Measurements from ENCODE around the gene RXRA. TPM values are rescaled to one million over a fixed set of nuclear protein-coding genes. Genes with fewer than 3 reads are reported as not detected.
A peak's percentile ranks its signal among the peaks of the same experiment; 100 is the strongest.

RXRA gene
- total RNA-seq, 4 donors from 2014 or later, result 41.8 to 83.1 (median 50.4) TPM

DNA sequence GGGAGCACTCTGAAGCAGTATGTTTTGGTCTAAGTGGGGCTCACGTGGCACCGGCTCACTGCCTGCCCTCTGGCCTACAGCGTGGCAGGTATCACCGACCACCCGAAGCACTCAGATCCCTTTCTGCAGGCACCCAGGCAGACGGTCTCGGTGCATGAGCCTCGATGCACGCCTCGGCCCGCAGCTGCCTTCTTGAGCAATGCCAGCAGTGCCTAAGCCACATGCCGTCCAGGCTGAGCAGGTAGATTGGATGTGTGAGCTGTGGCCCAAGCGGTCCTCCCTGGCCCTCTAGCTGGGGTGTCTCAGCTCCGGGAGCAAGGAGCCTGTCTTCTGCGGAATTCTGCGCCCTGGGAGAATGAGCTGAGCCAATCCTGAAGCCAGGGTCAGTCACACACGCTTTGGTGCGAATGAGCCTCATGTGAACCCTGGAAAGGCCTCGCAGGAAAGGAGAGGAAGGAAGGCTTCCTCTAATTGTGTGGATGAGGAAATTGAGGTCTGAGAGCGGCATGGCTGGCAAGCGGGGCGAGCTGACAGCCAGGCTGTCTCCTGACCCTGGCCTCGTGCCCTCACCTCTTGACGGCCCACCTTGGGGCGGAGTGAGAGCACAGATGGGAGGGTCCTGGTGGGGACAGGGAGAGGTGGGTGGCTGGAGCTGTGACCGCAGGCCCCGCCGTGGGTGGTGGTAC lies 14.4 kb downstream of the RXRA start:
- no peaks in the 10 kb centered on the region for H3K27me3 ChIP-seq
- 54 to 100% methylated on average over 1 to 5 of the region's 28 CpGs for WGBS, 2 donors
- peak overlapping the region; percentile 70 to 87 (median 85) for H3K27ac ChIP-seq
- TF ChIP-seq, protein P1, sequence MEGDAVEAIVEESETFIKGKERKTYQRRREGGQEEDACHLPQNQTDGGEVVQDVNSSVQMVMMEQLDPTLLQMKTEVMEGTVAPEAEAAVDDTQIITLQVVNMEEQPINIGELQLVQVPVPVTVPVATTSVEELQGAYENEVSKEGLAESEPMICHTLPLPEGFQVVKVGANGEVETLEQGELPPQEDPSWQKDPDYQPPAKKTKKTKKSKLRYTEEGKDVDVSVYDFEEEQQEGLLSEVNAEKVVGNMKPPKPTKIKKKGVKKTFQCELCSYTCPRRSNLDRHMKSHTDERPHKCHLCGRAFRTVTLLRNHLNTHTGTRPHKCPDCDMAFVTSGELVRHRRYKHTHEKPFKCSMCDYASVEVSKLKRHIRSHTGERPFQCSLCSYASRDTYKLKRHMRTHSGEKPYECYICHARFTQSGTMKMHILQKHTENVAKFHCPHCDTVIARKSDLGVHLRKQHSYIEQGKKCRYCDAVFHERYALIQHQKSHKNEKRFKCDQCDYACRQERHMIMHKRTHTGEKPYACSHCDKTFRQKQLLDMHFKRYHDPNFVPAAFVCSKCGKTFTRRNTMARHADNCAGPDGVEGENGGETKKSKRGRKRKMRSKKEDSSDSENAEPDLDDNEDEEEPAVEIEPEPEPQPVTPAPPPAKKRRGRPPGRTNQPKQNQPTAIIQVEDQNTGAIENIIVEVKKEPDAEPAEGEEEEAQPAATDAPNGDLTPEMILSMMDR (IDR thresholded peaks at IDR 0.05), result no peak
- TF ChIP-seq POLR2A (IDR thresholded peaks at IDR 0.05), result no peak
- H3K4me1 ChIP-seq, result peaks cover 85 to 100% (median 95%) of the 10 kb centered on the region in 3 donors
- no peak for DNase-seq
- H3K36me3 ChIP-seq, result peaks cover 0 to 17% (median 0%) of the 10 kb centered on the region in 3 donors
- intact Hi-C loops (cut with DNase I), result no loop called here
- no peaks in the 10 kb centered on the region for H3K9me3 ChIP-seq
- H3K4me3 ChIP-seq, result no peak overlapping the region

DNA sequence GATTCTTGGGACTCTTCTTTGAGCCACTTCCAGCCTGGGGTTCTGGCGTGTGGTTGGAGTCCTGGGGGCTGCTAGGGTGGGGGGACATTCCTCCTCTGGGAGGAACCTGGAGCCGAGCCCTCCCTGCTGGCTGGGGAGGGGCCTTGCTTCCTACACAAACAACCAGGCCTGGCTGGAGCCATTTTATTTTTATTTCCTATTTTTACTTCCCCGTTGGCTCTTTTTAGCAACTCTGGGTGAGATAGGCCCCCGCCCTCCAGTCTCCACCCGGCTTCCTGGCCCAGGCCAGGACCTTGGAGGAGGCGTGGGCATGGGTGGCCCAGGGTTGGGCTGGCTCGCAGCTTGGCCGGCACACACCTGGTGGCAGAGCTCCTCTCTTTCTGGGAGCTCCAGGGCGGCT lies 15.1 kb downstream of the RXRA start:
- Histone ChIP-seq H3K4me1 (peaks cover 83 to 100% (median 98%) of the 10 kb centered on the region in 3 donors), H3K27me3 (no peaks in the 10 kb centered on the region), H3K27ac (peak overlapping the region; percentile 70 to 87 (median 85)), H3K4me3 (peak overlapping the region in 1 of 4 donors; percentile 13), H3K36me3 (peaks cover 0 to 12% (median 0%) of the 10 kb centered on the region in 3 donors), H3K9me3 (no peaks in the 10 kb centered on the region)
- intact Hi-C loops (cut with DNase I), result no loop called here
- 21 to 28% methylated on average over 3 of the region's 9 CpGs for WGBS, 2 donors
- no peak for TF ChIP-seq POLR2A (IDR thresholded peaks at IDR 0.05)
- TF ChIP-seq, protein P1 (IDR thresholded peaks at IDR 0.05), result no peak
- no peak for DNase-seq

DNA sequence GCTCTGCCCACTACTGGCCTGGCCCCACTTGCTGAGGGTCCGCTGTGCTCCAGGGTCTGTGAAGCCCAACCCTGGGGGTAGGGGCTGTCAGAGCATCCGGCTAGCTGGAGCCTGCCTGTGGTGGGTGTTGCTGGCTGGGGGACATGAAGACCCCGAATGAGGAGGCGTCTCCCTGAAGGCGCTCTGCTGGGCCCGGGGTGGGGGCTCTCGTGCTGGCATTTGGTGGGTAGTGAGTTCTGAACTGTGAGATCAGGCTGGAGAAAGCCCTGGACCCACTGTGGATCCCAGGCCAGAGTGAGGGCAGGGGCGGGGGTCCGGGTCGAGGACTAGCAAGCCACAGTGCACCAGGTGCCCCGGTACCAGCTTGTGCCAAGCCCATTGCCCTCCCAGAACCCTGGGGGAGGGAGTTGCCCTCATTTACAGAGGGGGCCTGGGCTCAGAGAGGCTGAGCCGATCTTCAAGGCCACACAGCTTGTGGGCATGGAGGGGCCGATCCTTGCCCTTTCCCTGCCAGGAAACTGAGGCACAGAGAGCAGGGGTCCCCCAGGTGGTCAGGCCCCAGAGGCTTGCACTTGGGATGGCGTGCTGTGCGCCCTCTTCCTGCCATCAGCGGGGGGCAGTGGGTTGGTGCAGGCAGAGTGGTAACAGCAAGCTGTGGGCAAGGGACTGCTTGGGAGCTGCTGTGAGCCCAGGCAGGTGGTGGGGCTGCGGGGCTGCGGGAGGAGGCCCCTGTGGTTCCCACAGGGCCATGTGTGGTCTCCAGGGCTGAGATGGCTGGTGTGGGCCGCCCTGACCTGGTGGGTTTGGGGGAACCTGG lies 15.9 kb downstream of the RXRA start:
- TF ChIP-seq, protein P1 (IDR thresholded peaks at IDR 0.05), result no peak
- no peak for TF ChIP-seq POLR2A (IDR thresholded peaks at IDR 0.05)
- Histone ChIP-seq H3K4me1 (peaks cover 87 to 100% (median 99%) of the 10 kb centered on the region in 3 donors), H3K27me3 (no peaks in the 10 kb centered on the region), H3K9me3 (no peaks in the 10 kb centered on the region), H3K27ac (peak overlapping the region; percentile 70 to 87 (median 85)), H3K36me3 (peaks cover 0 to 8% (median 0%) of the 10 kb centered on the region in 3 donors), H3K4me3 (peak overlapping the region in 1 of 4 donors; percentile 13)
- 94 to 100% methylated on average over 1 to 3 of the region's 19 CpGs for WGBS, 2 donors
- intact Hi-C loops (cut with DNase I), result no loop called here
- no peak for DNase-seq

GRCh38 chr9:134342746-134343115 lies 16.5 kb downstream of the RXRA start:
- Histone ChIP-seq H3K27me3 (no peaks in the 10 kb centered on the region), H3K4me1 (peaks cover 87 to 100% (median 100%) of the 10 kb centered on the region in 3 donors), H3K4me3 (peak overlapping the region in 1 of 4 donors; percentile 1), H3K27ac (peak overlapping the region; percentile 70 to 87 (median 81)), H3K9me3 (no peaks in the 10 kb centered on the region), H3K36me3 (peaks cover 0 to 2% (median 0%) of the 10 kb centered on the region in 3 donors)
- intact Hi-C loops (cut with DNase I), result no loop called here
- TF ChIP-seq, protein P1 (IDR thresholded peaks at IDR 0.05), result no peak
- TF ChIP-seq POLR2A (IDR thresholded peaks at IDR 0.05), result no peak
- no peak for DNase-seq
- 81% methylated on average over 4 of the region's 7 CpGs; no CpG with 5 or more reads in 1 of the 2 donors for WGBS, 2 donors

DNA sequence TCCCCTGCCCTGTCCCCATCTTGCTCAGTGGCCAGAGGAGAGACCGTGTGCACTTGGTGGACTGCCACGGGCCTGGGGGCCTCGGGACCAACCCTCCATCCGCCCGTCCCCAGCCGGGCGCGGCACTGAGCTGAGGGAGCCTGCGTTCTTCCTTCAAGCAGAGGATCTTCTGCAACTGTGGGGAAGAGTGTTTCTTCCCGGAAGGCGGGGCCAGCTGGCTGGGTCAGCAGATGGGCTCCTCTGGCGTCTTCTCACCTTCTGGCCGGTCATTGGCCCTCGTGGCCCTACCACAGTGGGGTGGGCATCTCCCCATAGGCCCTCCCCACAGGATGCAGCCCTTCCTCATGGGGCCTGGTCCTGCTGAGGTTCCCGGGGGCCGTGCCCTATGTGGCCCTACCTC lies 17.4 kb downstream of the RXRA start:
- Histone ChIP-seq H3K4me3 (no peak overlapping the region), H3K36me3 (no peaks in the 10 kb centered on the region), H3K27ac (peak overlapping the region; percentile 52 to 87 (median 81)), H3K9me3 (no peaks in the 10 kb centered on the region), H3K27me3 (no peaks in the 10 kb centered on the region), H3K4me1 (peaks cover 79 to 100% (median 95%) of the 10 kb centered on the region in 3 donors)
- WGBS, 2 donors, result 30 to 43% methylated on average over 2 to 3 of the region's 16 CpGs
- TF ChIP-seq, protein P1 (IDR thresholded peaks at IDR 0.05), result no peak
- peak in 1 of 4 donors; percentile 39 for TF ChIP-seq POLR2A (IDR thresholded peaks at IDR 0.05)
- no peak for DNase-seq
- intact Hi-C loops (cut with DNase I), result no loop called here
